Stimulated activated CD4-positive, alpha-beta T cell treated with anti-CD3 and anti-CD28 coated beads, TNF-alpha, amount 100 ng/mL, for 1 hour (primary cell): Measurements from ENCODE around the gene MAST2.

Experiments
- DNase-seq, 3 donors: peaks; one replicate each; pipeline ENCODE4 v3.0.0-alpha.2; 2020; ENCODE audit warnings: low read depth in 3 of 3, low spot score in 1 of 3

MAST2 gene

GRCh38 chr1:46013581-46013980 lies 210.2 kb downstream of the MAST2 start:
- DNase-seq = no peak

- DNase-seq = no peak
Measured at GRCh38 chr1:46017876-46018503, 214.6 kb downstream of the MAST2 start.

GRCh38 chr1:46019348-46019747 lies 215.9 kb downstream of the MAST2 start:
- no peak for DNase-seq

GRCh38 chr1:46020010-46020409 lies 216.6 kb downstream of the MAST2 start:
- no peak for DNase-seq

- DNase-seq = no peak
Measured at GRCh38 chr1:46021046-46021996, 217.9 kb downstream of the MAST2 start.

GRCh38 chr1:46026531-46026930 lies 223.1 kb downstream of the MAST2 start:
- no peak for DNase-seq

- no peak for DNase-seq
Measured at GRCh38 chr1:46027788-46028573, 224.6 kb downstream of the MAST2 start.

- DNase-seq = no peak
Measured at GRCh38 chr1:46030074-46030870, 226.9 kb downstream of the MAST2 start.

- DNase-seq = no peak
Measured at GRCh38 chr1:46030876-46031660, 227.7 kb downstream of the MAST2 start.

- DNase-seq = no peak
Measured at GRCh38 chr1:46034601-46035516, 231.4 kb downstream of the MAST2 start.

GRCh38 chr1:46036894-46037839 lies 233.8 kb downstream of the MAST2 start:
- DNase-seq = peak; percentile 59 to 86 (median 66)

- no peak for DNase-seq
Measured at GRCh38 chr1:46039571-46040052, 236.2 kb downstream of the MAST2 start.

- DNase-seq = no peak
Measured at GRCh38 chr1:46041551-46041950, 238.1 kb downstream of the MAST2 start.

- no peak for DNase-seq
Measured at GRCh38 chr1:46041974-46042373, 238.6 kb downstream of the MAST2 start.

- no peak for DNase-seq
Measured at GRCh38 chr1:46043458-46044017, 240.1 kb downstream of the MAST2 start.

- DNase-seq = no peak
Measured at GRCh38 chr1:46044116-46044515, 240.7 kb downstream of the MAST2 start.

- no peak for DNase-seq
Measured at GRCh38 chr1:46053734-46054133, 250.3 kb downstream of the MAST2 start.
